WI38 (cell line): Measurements from ENCODE around the gene SPRY1.

ENCODE experiments used
- H3K4me3 ChIP-seq: 2 replicates; pipeline ENCODE4 v1.5.1; 2011; ENCODE audit warnings: low read depth, mild to moderate bottlenecking, control low read depth, low read length
- CTCF ChIP-seq: IDR thresholded peaks from 2 replicates; pipeline ENCODE4 v1.5.1; 2012; ENCODE audit warnings: low read depth, mild to moderate bottlenecking, control low read depth, low read length

Gene SPRY1

GRCh38 chr4:123419885-123420755, 23.5 kb downstream of the SPRY1 start:
- no peak for TF ChIP-seq CTCF
- H3K4me3 ChIP-seq, result no peak overlapping the region

GRCh38 chr4:123421227-123421936, 24.8 kb downstream of the SPRY1 start:
- H3K4me3 ChIP-seq, result no peak overlapping the region
- TF ChIP-seq CTCF, result no peak

GRCh38 chr4:123421937-123422781, 25.6 kb downstream of the SPRY1 start:
- no peak for TF ChIP-seq CTCF
- H3K4me3 ChIP-seq, result no peak overlapping the region; the same call in 1 of the 2 replicates

DNA sequence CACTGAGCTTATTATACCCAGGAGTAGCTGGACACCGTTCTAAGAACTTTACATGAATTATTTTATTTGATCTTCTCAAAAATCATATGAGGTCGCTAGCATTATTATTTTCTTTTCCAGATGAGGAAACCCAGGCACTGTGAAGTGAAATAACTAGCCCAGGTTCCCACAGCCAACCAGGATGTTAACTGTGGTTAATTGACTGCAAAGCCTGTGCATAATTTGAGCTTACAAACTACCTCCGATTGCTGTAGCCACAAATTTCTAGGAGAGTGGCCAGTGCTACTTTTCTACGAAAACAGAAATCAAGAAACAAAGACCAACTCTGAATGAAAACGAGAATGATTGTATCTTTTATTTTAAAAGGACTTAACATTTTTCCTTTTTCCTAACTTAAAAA, 27.2 kb downstream of the SPRY1 start:
- H3K4me3 ChIP-seq, result no peak overlapping the region
- TF ChIP-seq CTCF, result no peak

DNA sequence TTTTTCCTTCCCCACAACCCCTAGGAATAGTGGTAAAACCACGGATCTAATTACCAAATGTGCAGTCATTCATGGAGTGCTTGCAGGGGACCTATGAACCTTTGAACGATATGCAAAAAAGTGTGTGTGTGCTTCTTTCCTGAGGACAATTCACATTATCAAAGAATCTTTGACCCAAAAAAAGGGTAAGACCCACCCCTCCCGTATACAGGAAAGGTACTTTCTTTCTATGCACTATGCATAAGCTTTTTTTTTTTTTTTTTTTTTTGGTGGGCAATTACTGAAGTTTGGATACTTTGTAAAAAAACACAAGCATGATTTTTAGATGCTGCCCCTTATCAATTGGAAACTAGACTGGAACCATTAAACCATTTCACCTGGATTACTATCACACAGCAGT, 31.4 kb downstream of the SPRY1 start:
- no peak overlapping the region for H3K4me3 ChIP-seq
- TF ChIP-seq CTCF, result no peak

DNA sequence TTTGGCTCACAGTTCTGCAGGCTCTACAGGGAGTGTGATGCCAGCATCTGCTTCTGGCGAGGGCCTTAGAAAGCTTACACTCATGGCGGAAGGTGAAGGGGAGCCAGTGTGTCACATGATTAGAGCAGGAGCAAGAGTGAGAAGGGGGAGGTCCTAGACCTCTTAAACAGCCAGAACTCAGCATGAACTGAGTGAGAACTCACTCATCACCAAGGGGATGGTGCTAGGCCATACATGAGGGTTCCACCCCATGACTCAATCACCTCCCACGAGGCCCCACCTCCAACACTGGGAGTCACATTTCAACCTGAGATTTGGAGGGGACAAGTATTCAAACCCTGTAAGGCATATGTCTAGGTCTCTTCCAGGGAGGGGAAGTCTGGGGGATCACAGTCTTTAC, 33.4 kb downstream of the SPRY1 start:
- no peak overlapping the region for H3K4me3 ChIP-seq
- TF ChIP-seq CTCF, result no peak

DNA sequence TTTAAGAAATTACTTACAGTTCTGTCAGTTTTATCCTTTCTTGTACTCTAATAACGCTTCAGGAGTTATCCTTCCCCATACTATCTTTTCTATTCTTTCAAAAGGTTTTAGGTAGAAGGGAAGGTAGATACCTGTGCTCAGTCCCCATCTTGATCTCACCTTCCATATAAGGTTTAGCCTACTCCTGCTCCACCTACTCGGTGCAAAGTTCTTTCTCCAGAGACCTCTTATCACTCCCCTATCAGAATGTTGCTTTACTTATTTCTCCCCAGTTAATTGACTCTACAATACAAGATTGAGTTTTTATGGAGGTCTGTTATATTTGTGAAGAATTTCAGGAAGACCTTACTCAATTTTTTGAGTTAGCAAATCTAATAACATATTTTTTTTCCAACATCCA, 33.9 kb downstream of the SPRY1 start:
- no peak overlapping the region for H3K4me3 ChIP-seq
- TF ChIP-seq CTCF, result no peak
